A673 (cell line): ENCODE measurements around the gene HPGDS.

ENCODE experiments used
- EZH2 ChIP-seq: fragments of 200-600 bp; sonication (generic); IDR thresholded peaks from 2 replicates; pipeline ENCODE4 v1.6.1; 2017; ENCODE audit warnings: borderline replicate concordance, low read depth, mild to moderate bottlenecking, mixed read lengths, antibody characterized with exemption, low read length; ENCODE audit not compliant: poor library complexity, severe bottlenecking
- TF ChIP-seq, protein P1 (sequence below): fragments of 300-800, 200-600 bp; sonication (generic); conservative IDR thresholded peaks from 2 replicates; pipeline ENCODE4 v1.5.1; 2017; ENCODE audit warnings: low read depth, mild to moderate bottlenecking, antibody characterized with exemption, low read length, moderate library complexity, mixed read lengths

DNA sequence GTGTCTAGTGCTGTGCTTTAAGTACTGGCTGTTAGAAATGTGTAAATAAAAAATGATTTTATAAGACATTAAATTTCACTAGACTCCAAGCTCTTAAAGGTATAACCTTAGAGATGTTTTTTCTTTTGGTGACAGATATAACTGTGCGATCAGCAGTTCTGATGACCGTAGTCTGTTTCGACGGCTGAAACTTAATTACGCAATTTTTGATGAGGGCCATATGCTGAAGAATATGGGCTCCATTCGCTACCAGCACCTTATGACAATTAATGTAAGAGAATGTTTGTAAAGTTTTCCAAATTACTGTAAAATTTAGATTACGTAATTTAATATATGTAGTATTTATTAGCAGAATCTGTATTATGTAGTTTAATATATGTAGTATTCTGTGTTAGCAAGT is 66.4 kb downstream of the HPGDS start:
- TF ChIP-seq, protein P1, sequence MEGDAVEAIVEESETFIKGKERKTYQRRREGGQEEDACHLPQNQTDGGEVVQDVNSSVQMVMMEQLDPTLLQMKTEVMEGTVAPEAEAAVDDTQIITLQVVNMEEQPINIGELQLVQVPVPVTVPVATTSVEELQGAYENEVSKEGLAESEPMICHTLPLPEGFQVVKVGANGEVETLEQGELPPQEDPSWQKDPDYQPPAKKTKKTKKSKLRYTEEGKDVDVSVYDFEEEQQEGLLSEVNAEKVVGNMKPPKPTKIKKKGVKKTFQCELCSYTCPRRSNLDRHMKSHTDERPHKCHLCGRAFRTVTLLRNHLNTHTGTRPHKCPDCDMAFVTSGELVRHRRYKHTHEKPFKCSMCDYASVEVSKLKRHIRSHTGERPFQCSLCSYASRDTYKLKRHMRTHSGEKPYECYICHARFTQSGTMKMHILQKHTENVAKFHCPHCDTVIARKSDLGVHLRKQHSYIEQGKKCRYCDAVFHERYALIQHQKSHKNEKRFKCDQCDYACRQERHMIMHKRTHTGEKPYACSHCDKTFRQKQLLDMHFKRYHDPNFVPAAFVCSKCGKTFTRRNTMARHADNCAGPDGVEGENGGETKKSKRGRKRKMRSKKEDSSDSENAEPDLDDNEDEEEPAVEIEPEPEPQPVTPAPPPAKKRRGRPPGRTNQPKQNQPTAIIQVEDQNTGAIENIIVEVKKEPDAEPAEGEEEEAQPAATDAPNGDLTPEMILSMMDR: no peak
- no peak for TF ChIP-seq EZH2
